ENCODE data around the gene RXYLT1.

DNA sequence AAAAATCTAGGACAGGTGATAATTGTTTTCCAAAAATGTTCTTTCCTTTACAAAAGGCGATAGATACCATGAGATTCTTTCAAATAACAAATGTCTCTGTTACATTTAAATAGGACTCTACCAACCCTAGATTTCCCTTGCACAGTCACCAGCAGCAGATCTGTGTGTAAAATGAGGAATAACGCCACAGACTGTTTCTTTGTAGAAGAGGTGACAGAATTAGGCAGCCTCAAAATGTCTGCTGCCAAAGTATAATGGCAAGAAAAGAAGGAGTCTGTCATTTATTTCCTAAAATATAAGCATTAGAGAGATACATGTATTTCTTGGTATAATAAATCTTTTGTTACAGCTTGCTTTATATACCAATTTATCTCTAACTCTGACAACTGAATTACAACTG, 56.3 kb downstream of the RXYLT1 start:
- TF ChIP-seq, protein P1, sequence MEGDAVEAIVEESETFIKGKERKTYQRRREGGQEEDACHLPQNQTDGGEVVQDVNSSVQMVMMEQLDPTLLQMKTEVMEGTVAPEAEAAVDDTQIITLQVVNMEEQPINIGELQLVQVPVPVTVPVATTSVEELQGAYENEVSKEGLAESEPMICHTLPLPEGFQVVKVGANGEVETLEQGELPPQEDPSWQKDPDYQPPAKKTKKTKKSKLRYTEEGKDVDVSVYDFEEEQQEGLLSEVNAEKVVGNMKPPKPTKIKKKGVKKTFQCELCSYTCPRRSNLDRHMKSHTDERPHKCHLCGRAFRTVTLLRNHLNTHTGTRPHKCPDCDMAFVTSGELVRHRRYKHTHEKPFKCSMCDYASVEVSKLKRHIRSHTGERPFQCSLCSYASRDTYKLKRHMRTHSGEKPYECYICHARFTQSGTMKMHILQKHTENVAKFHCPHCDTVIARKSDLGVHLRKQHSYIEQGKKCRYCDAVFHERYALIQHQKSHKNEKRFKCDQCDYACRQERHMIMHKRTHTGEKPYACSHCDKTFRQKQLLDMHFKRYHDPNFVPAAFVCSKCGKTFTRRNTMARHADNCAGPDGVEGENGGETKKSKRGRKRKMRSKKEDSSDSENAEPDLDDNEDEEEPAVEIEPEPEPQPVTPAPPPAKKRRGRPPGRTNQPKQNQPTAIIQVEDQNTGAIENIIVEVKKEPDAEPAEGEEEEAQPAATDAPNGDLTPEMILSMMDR (IDR thresholded peaks at IDR 0.05; ENCODE audit: insufficient read depth, low read length, poor library complexity, severe bottlenecking): no peak
- no peak for TF ChIP-seq EZH2phosphoT487 (conservative IDR thresholded peaks at IDR 0.05; ENCODE audit: low read length)
